Amygdala (tissue), 56 donors: Measurements from ENCODE around the gene DUOX1.
A peak's percentile ranks its signal among the peaks of the same experiment; 100 is the strongest.
"Not testable (repeated sequence)": the region's sequence is repeated elsewhere in the genome, so short reads cannot be mapped to it uniquely, and the experiment has no call there.

Experiments
- DNase-seq, 56 donors: peaks; one replicate each; lab custom pipeline; 2025; lab: John Stamatoyannopoulos, UW

Gene DUOX1

DNA sequence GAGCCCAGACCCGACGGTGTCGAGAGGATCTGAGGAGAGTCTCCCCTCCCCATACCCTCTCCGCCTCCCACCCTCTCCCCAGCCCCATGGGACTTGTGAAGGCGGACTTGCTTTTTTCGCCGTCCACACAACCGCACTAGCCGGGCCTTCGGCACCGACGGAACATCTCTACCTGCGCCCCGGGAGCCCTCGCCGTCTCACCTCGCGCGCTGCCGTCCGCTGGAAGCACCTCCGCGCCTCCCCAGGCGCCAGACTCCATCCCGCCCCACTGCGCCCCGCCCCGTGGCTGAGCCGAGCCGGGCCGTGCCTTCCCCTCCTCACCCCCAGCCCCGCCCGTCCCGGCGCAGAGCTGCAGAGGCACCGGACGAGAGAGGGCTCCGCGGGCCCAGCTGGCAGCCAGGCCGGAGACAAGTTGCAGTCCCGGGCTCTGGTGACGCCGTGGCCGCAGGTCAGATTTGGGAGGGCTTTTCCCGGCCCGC, at the start of gene DUOX1, which contains the start of gene DUOXA1:
DUOX1 (plus strand) TSS at position 344 of the 479 bp plus-strand sequence. CDS start 1,973 bp downstream, outside the sequence.
DUOXA1 (minus strand) TSS at position 229 of the 479 bp plus-strand sequence. CDS start 6,865 bp downstream, outside the sequence.
- DNase-seq, result peak in 2 of 56 donors; percentile 10 to 40

GRCh38 chr15:45080593-45080992, 49.2 kb upstream of the DUOX1 start:
- not testable (repeated sequence) for DNase-seq

DNA sequence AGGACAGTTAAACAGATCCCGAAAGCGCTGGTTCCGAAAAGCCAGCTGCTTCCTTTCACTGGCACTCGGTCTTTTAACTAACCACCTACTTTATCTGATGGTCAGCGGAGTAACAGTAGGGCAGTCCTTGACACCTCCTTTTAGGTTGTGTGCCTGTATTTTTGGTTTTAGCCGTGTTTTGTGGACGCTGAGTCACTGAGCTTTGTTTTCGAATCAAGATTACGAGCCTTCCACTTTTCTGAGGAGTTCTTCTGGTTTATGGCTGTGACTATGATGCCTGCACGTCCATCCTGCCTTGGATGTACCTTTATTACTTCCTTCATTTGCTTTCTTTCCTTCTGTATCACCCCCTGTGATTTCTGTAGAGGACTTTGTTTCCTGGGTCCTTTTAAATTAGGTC, 47.4 kb upstream of the DUOX1 start:
- not testable (repeated sequence) for DNase-seq

- DNase-seq, result no peak
Observed at GRCh38 chr15:45083223-45083622, 46.6 kb upstream of the DUOX1 start.

- no peak for DNase-seq
Observed at GRCh38 chr15:45084163-45084562, 45.6 kb upstream of the DUOX1 start.

DNA sequence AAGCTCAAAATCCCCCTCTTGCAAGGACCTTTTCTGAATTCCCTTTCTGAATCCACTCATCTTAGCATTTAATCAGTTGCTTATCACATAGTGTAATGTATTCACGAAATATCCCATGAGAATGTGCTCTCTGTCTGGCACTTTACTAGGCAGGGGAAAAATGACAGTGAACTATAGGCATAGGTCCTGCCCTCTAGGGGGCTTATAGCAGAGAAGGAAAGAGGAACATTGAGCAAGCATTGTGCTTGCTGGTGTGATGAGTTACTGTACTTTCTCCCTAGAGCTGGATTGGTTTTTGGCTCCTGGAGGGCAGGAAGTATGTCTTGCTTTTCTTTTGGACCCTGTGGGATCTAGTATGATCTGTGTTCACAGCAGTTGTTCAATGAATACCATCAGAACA, 42.3 kb upstream of the DUOX1 start:
- DNase-seq, result no peak

DNA sequence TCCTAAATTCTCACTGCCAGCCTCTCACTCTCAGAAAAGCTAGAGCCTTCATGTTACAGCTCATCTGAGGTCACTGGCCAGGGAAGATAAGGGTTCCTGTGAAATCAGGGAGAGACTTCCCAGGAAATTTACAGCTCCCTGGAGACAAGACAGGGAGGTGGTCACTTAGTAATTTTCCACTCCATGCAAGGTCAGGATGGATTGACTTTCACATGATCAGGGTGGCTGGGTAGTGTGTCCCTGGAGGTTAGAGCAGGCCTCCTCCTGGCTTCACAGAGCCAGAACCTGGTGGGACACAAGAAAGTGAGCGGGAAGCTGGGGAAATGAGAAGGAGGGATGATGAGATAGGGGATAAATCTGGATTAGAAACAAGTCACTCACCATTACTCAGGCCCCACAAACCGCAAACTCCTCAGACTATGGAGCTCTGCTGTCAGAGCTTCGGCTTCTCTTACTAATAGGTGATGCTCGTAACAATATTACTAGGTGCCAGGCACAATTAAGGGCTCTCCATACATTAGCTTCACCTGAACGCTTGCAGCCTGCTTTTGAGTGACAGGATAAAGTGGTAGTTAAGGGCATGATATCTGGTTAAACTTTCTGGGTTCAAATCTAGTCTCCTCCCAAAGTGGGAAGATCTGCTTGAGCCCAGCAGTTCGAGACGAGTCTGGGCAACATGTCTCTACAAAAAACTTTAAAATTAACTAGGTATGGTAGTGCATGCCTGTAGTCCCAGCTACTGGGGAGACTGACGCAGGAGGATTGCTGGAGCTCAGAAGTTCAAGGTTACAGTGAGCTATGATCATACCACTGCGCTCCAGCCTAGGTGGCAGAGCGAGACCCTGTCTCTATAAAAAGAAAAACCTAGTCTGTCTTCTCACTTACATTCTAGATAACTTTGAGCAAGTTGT, 40.7 kb upstream of the DUOX1 start:
- DNase-seq, result no peak

DNA sequence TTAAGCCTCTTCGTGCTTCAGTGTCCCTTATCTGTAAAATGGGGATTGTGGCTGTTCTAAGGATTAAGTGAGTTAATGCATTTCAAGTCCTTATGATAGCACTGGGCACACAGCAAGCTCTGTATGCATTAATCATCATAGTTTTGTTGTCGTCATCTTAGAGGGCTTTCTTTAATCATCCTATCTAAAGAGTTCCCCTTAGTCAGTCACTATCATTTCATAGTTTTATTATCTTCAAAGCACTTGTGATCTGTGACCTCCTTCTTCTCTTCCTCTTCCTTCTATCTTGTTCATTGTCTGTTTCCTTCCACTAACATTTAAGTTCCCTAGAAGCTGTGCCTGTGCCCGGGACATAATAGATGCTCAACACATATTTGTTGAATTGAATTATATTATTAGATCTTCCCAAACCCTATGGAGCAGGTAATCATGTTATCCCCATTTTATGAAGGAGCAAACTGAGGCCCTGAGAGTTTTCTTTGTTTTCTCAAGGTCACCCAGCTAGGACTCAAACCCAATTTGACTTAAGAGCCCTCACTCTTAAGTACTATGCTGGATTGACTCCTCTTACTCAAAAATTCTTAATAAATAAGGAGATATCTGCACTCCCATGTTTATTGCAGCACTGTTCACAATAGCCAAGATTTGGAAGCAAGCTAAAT, 40.0 kb upstream of the DUOX1 start:
- no peak for DNase-seq

- DNase-seq, result no peak
Observed at GRCh38 chr15:45091161-45091560, 38.6 kb upstream of the DUOX1 start.

DNA sequence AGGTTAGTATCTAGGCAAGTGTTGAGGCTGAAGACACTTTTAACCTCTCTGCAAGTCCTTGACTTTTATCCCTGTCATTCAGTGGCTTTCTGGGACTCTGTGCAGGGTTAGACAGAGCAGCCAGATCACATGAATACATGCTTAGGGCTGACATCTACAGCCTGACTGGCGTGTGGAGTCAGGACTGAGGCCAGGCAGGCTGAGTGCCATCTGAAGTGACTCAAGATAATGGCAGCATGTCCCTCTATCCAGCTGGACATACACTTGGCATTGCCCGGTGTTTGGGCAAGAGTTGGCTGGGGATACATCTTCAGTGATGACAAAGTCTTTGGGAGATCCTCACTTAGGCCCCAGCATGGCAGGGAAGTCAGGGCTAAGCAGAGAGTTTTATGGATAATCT, 38.2 kb upstream of the DUOX1 start:
- no peak for DNase-seq

GRCh38 chr15:45093013-45093412, 36.8 kb upstream of the DUOX1 start:
- DNase-seq, result no peak

GRCh38 chr15:45093622-45094357, 36.0 kb upstream of the DUOX1 start:
- DNase-seq, result no peak

GRCh38 chr15:45094358-45094730, 35.5 kb upstream of the DUOX1 start:
- DNase-seq, result no peak

GRCh38 chr15:45095661-45096060, 34.1 kb upstream of the DUOX1 start:
- DNase-seq, result no peak

- DNase-seq, result no peak
Observed at GRCh38 chr15:45097466-45097865, 32.3 kb upstream of the DUOX1 start.

GRCh38 chr15:45099549-45100165, 30.1 kb upstream of the DUOX1 start:
- DNase-seq, result no peak

GRCh38 chr15:45100884-45101625, 28.7 kb upstream of the DUOX1 start:
- DNase-seq, result no peak

GRCh38 chr15:45101749-45102148, 28.0 kb upstream of the DUOX1 start:
- no peak for DNase-seq

DNA sequence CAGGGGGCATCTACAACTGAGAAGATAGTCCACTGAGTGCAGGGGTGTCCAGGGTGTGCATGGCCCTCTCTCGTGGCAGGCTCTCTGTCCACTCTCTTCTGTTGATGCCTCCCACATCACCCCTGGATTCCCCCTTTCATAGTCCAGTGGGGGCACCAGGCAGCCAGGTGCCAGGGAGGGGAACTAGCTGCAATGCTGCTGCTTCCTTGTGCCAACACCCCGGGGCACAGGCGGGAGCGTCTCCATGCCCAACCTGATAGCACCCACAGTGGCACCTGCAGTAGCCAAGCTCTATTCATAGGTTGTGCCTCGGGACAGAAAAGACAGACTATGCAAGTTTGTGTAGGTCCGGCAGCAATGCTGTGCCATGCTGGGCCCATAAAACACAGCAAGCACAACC, 27.6 kb upstream of the DUOX1 start:
- DNase-seq, result no peak

GRCh38 chr15:45104170-45104569, 25.6 kb upstream of the DUOX1 start:
- DNase-seq, result not testable (repeated sequence)
